Central memory CD8-positive, alpha-beta T cell (primary cell): ENCODE results near the gene PRPF40A.
A peak's percentile ranks its signal among the peaks of the same experiment; 100 is the strongest.

Source experiments
- ATAC-seq: fragments of 150-1000 bp; cut with Tn5 transposase; replicated peaks from 2 replicates; pipeline ENCODE4 v1.10.0; 2022; ENCODE audit warnings: mild to moderate bottlenecking, moderate FRiP score, moderate number of reproducible peaks; ENCODE audit not compliant: poor library complexity, severe bottlenecking; ENCODE audit errors: extremely low read depth
- DNase-seq, 2 donors: peaks; one replicate each; pipeline ENCODE4 v3.0.0; 2021; ENCODE audit warnings: low spot score in 2 of 2
- H3K27ac Mint-ChIP-seq: one replicate; pipeline ENCODE4 v1.8.0; 2022; ENCODE audit warnings: low read depth, mild to moderate bottlenecking, moderate library complexity, mixed read lengths
- H3K27me3 Mint-ChIP-seq: one replicate; pipeline ENCODE4 v1.8.0; 2022; ENCODE audit warnings: mixed read lengths
- H3K36me3 Mint-ChIP-seq: one replicate; pipeline ENCODE4 v1.8.0; 2022; ENCODE audit warnings: mild to moderate bottlenecking, moderate library complexity, mixed read lengths; ENCODE audit not compliant: insufficient read depth
- H3K4me1 Mint-ChIP-seq: one replicate; pipeline ENCODE4 v1.8.0; 2022; ENCODE audit warnings: mixed read lengths
- H3K4me3 Mint-ChIP-seq: one replicate; pipeline ENCODE4 v1.8.0; 2022; ENCODE audit warnings: mild to moderate bottlenecking, moderate library complexity, mixed read lengths
- H3K9me3 Mint-ChIP-seq: one replicate; pipeline ENCODE4 v1.8.0; 2022; ENCODE audit warnings: mixed read lengths

The PRPF40A gene

GRCh38 chr2:152710713-152711112, 6.5 kb downstream of the PRPF40A start:
- Mint-ChIP-seq H3K27me3 (no peaks in the 10 kb centered on the region), H3K9me3 (no peaks in the 10 kb centered on the region), H3K36me3 (peaks cover 33% of the 10 kb centered on the region), H3K4me3 (no peak overlapping the region), H3K27ac (no peak overlapping the region), H3K4me1 (peaks cover 55% of the 10 kb centered on the region)
- DNase-seq (no peak), ATAC-seq (no peak)

GRCh38 chr2:152708742-152709141, 8.5 kb downstream of the PRPF40A start:
- Mint-ChIP-seq H3K27me3 (no peaks in the 10 kb centered on the region), H3K9me3 (no peaks in the 10 kb centered on the region), H3K27ac (no peak overlapping the region), H3K36me3 (peaks cover 26% of the 10 kb centered on the region), H3K4me1 (peaks cover 59% of the 10 kb centered on the region), H3K4me3 (no peak overlapping the region)
- no peak for DNase-seq
- ATAC-seq: no peak

- Mint-ChIP-seq H3K9me3 (no peaks in the 10 kb centered on the region), H3K36me3 (peaks cover 14% of the 10 kb centered on the region), H3K27ac (no peak overlapping the region), H3K4me3 (no peak overlapping the region), H3K27me3 (no peaks in the 10 kb centered on the region), H3K4me1 (peaks cover 69% of the 10 kb centered on the region)
- ATAC-seq (no peak), DNase-seq (no peak)
Measured at GRCh38 chr2:152706477-152707021, 10.7 kb downstream of the PRPF40A start.

- DNase-seq: no peak
- no peaks in the 10 kb centered on the region for H3K27me3 Mint-ChIP-seq
- no peak overlapping the region for H3K4me3 Mint-ChIP-seq
- H3K27ac Mint-ChIP-seq: peak overlapping the region; percentile 24
- no peak for ATAC-seq
- H3K4me1 Mint-ChIP-seq: peaks cover 48% of the 10 kb centered on the region
- H3K36me3 Mint-ChIP-seq: peaks cover 8% of the 10 kb centered on the region
- H3K9me3 Mint-ChIP-seq: no peaks in the 10 kb centered on the region
Measured at GRCh38 chr2:152701198-152701597, 16.1 kb downstream of the PRPF40A start.

- ATAC-seq (no peak), DNase-seq (no peak)
- Mint-ChIP-seq H3K4me3 (no peak overlapping the region), H3K36me3 (peaks cover 8% of the 10 kb centered on the region), H3K9me3 (no peaks in the 10 kb centered on the region), H3K27ac (no peak overlapping the region), H3K27me3 (no peaks in the 10 kb centered on the region), H3K4me1 (peaks cover 32% of the 10 kb centered on the region)
Measured at GRCh38 chr2:152696476-152696875, 20.8 kb downstream of the PRPF40A start.

- no peaks in the 10 kb centered on the region for H3K9me3 Mint-ChIP-seq
- DNase-seq (no peak), ATAC-seq (no peak)
- H3K36me3 Mint-ChIP-seq: peaks cover 8% of the 10 kb centered on the region
- H3K27ac Mint-ChIP-seq: peak overlapping the region; percentile 96
- no peaks in the 10 kb centered on the region for H3K27me3 Mint-ChIP-seq
- H3K4me1 Mint-ChIP-seq: peaks cover 27% of the 10 kb centered on the region
- H3K4me3 Mint-ChIP-seq: no peak overlapping the region
Measured at GRCh38 chr2:152695763-152696162, 21.5 kb downstream of the PRPF40A start.

GRCh38 chr2:152694161-152694661, 23.1 kb downstream of the PRPF40A start:
- peak; percentile 92 for ATAC-seq
- H3K4me3 Mint-ChIP-seq: peak overlapping the region; percentile 79
- DNase-seq: no peak
- no peaks in the 10 kb centered on the region for H3K9me3 Mint-ChIP-seq
- H3K27ac Mint-ChIP-seq: peak overlapping the region; percentile 96
- H3K4me1 Mint-ChIP-seq: peaks cover 22% of the 10 kb centered on the region
- H3K27me3 Mint-ChIP-seq: no peaks in the 10 kb centered on the region
- H3K36me3 Mint-ChIP-seq: peaks cover 13% of the 10 kb centered on the region

GRCh38 chr2:152693033-152693432, 24.2 kb downstream of the PRPF40A start:
- Mint-ChIP-seq H3K27ac (peak overlapping the region; percentile 96), H3K36me3 (peaks cover 19% of the 10 kb centered on the region), H3K9me3 (no peaks in the 10 kb centered on the region), H3K4me1 (peaks cover 22% of the 10 kb centered on the region), H3K27me3 (no peaks in the 10 kb centered on the region), H3K4me3 (no peak overlapping the region)
- DNase-seq (no peak), ATAC-seq (no peak)

- ATAC-seq: no peak
- peaks cover 19% of the 10 kb centered on the region for H3K36me3 Mint-ChIP-seq
Measured at GRCh38 chr2:152686321-152686720, 30.9 kb downstream of the PRPF40A start.

GRCh38 chr2:152683400-152683799, 33.9 kb downstream of the PRPF40A start:
- H3K4me3 Mint-ChIP-seq: no peak overlapping the region
- H3K27ac Mint-ChIP-seq: no peak overlapping the region
- peaks cover 29% of the 10 kb centered on the region for H3K4me1 Mint-ChIP-seq
- peaks cover 29% of the 10 kb centered on the region for H3K36me3 Mint-ChIP-seq
- H3K9me3 Mint-ChIP-seq: no peaks in the 10 kb centered on the region
- no peaks in the 10 kb centered on the region for H3K27me3 Mint-ChIP-seq
- DNase-seq: no peak
- no peak for ATAC-seq

More at GRCh38 chr2:152686321-152686720, 30.9 kb downstream of the PRPF40A start:
- no peak for DNase-seq
- Mint-ChIP-seq H3K27me3 (no peaks in the 10 kb centered on the region), H3K4me1 (peaks cover 29% of the 10 kb centered on the region), H3K9me3 (no peaks in the 10 kb centered on the region), H3K27ac (peak overlapping the region; percentile 23), H3K4me3 (no peak overlapping the region)

GRCh38 chr2:152682663-152683062, 34.6 kb downstream of the PRPF40A start:
- Mint-ChIP-seq H3K36me3 (peaks cover 26% of the 10 kb centered on the region), H3K9me3 (no peaks in the 10 kb centered on the region), H3K4me3 (no peak overlapping the region), H3K4me1 (peaks cover 29% of the 10 kb centered on the region), H3K27ac (no peak overlapping the region), H3K27me3 (no peaks in the 10 kb centered on the region)
- ATAC-seq (no peak), DNase-seq (no peak)

GRCh38 chr2:152678808-152679207, 38.5 kb downstream of the PRPF40A start:
- no peak for DNase-seq
- Mint-ChIP-seq H3K9me3 (no peaks in the 10 kb centered on the region), H3K36me3 (peaks cover 54% of the 10 kb centered on the region)

GRCh38 chr2:152676461-152676860, 40.8 kb downstream of the PRPF40A start:
- peaks cover 69% of the 10 kb centered on the region for H3K36me3 Mint-ChIP-seq
- no peak overlapping the region for H3K27ac Mint-ChIP-seq
- no peaks in the 10 kb centered on the region for H3K9me3 Mint-ChIP-seq
- DNase-seq (no peak), ATAC-seq (no peak)
- H3K4me3 Mint-ChIP-seq: no peak overlapping the region
- no peaks in the 10 kb centered on the region for H3K4me1 Mint-ChIP-seq
- H3K27me3 Mint-ChIP-seq: no peaks in the 10 kb centered on the region

More at GRCh38 chr2:152678808-152679207, 38.5 kb downstream of the PRPF40A start:
- H3K4me1 Mint-ChIP-seq: peaks cover 7% of the 10 kb centered on the region
- no peak for ATAC-seq
- H3K27ac Mint-ChIP-seq: no peak overlapping the region
- no peak overlapping the region for H3K4me3 Mint-ChIP-seq
- no peaks in the 10 kb centered on the region for H3K27me3 Mint-ChIP-seq
